ACC112 (cell line): ENCODE measurements around the gene ARHGAP15.

ENCODE experiments used
- H2AFZ ChIP-seq: fragments of 200-600 bp; sonication (generic); one replicate; pipeline ENCODE4 v1.6.0; 2017; ENCODE audit warnings: antibody characterized with exemption, low read length; ENCODE audit not compliant: unreplicated experiment
- H3K27ac ChIP-seq: fragments of 200-600 bp; sonication (generic); 2 replicates; pipeline ENCODE4 v1.5.1; 2014; ENCODE audit warnings: low read depth, mild to moderate bottlenecking, antibody characterized with exemption, low read length, moderate library complexity
- H3K27me3 ChIP-seq: fragments of 200-600 bp; sonication (generic); 2 replicates; pipeline ENCODE4 v1.6.1; 2014; ENCODE audit warnings: mild to moderate bottlenecking, antibody characterized with exemption, low read length, moderate library complexity, mixed read lengths; ENCODE audit not compliant: insufficient read depth
- H3K36me3 ChIP-seq: fragments of 200-600 bp; sonication (generic); 2 replicates; pipeline ENCODE4 v1.6.1; 2016; ENCODE audit warnings: mild to moderate bottlenecking, antibody characterized with exemption, low read length, moderate library complexity, mixed read lengths; ENCODE audit not compliant: insufficient read depth
- H3K4me1 ChIP-seq: fragments of 200-600 bp; sonication (generic); one replicate; pipeline ENCODE4 v1.6.1; 2016; ENCODE audit warnings: low read length, mixed read lengths; ENCODE audit not compliant: insufficient read depth, unreplicated experiment, control insufficient read depth
- H3K4me3 ChIP-seq: fragments of 200-600 bp; sonication (generic); 2 replicates; pipeline ENCODE4 v1.5.1; 2014; ENCODE audit warnings: mild to moderate bottlenecking, low read depth, low read length
- H3K79me2 ChIP-seq: fragments of 200-600 bp; sonication (generic); one replicate; pipeline ENCODE4 v1.6.0; 2016; ENCODE audit warnings: low read length; ENCODE audit not compliant: control insufficient read depth, unreplicated experiment, insufficient read depth

ARHGAP15 gene

GRCh38 chr2:143572421-143572820 is 443.2 kb downstream of the ARHGAP15 start:
- no peak overlapping the region for H3K27ac ChIP-seq
- H2AFZ ChIP-seq = no peak overlapping the region
- no peaks in the 10 kb centered on the region for H3K79me2 ChIP-seq
- H3K36me3 ChIP-seq = no peaks in the 10 kb centered on the region
- H3K4me1 ChIP-seq = no peaks in the 10 kb centered on the region
- no peak overlapping the region for H3K4me3 ChIP-seq
- H3K27me3 ChIP-seq = peaks cover 6% of the 10 kb centered on the region; the same call in 1 of the 2 replicates

DNA sequence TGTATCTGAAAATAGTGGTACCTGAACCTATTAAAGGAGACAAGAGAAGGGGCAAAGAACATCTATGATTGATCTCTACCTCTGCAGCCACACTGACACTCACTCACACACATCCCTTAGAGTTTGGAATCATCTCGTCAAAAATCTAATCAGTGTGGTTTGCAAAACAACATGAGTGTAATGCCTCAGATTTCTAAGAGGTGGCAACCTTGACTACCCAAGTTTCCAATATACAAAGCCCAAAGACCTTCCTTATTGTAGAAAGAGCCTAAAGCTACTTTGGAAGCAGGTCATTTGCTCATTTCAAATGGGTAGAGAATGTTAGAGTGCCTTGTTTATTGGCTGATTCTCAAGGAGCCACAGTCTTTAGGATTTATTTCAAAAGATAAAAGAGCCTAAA is 444.9 kb downstream of the ARHGAP15 start:
- Histone ChIP-seq H3K36me3 (no peaks in the 10 kb centered on the region), H3K79me2 (no peaks in the 10 kb centered on the region)

DNA sequence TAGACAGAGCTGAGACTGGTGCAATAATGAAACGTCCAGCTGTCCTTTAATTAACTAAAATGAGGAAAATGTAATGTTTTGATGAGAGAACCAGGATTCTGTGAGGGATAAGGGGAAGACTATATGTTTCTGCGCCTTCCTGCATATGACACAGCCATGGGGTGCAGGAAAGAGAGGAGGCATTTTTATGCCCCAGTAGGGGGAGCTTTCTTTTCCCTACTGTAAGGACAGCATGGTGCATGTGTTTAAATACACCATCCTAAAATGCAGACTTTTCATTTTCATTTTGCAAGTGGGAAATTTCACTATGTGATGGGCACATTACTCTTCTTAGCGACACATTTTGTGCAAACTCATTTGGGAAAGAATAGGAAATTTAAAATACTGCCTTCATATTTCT is 446.1 kb downstream of the ARHGAP15 start:
- peaks cover 6% of the 10 kb centered on the region; the same call in 1 of the 2 replicates for H3K27me3 ChIP-seq
- no peaks in the 10 kb centered on the region for H3K79me2 ChIP-seq
- H2AFZ ChIP-seq = no peak overlapping the region
- no peaks in the 10 kb centered on the region for H3K36me3 ChIP-seq
- no peak overlapping the region for H3K27ac ChIP-seq
- no peaks in the 10 kb centered on the region for H3K4me1 ChIP-seq
- no peak overlapping the region for H3K4me3 ChIP-seq

More for the DNA sequence above, 444.9 kb downstream of the ARHGAP15 start:
- Histone ChIP-seq H3K27ac (no peak overlapping the region), H2AFZ (no peak overlapping the region), H3K4me1 (no peaks in the 10 kb centered on the region), H3K27me3 (peaks cover 6% of the 10 kb centered on the region; the same call in 1 of the 2 replicates), H3K4me3 (no peak overlapping the region)

- Histone ChIP-seq H3K27ac (no peak overlapping the region), H3K36me3 (no peaks in the 10 kb centered on the region), H3K27me3 (0 out of 2 replicates have a peak, but pooled peaks cover under 1% of the 10 kb centered on the region), H3K79me2 (no peaks in the 10 kb centered on the region), H2AFZ (no peak overlapping the region), H3K4me3 (no peak overlapping the region), H3K4me1 (no peaks in the 10 kb centered on the region)
Observed at GRCh38 chr2:143577489-143577888, 448.3 kb downstream of the ARHGAP15 start.

DNA sequence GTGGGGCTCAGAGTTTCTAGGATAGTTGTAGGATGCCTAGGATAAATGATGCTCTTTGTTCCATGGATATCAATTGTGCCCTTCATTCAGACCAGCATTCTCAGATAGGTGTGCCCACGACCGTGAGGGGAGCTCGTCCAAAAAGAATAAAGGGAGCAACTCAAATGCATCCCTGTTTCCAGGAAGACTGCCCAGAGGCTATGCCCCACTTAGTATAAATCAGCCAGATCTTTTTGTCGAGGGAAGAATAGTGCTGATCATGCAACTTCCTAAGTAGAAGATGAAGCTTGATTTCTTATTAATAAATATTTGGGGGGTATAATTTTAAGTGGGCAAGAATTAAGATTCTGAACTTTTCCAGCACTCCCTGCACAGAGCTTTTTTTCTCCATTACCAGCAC is 450.2 kb downstream of the ARHGAP15 start:
- no peak overlapping the region for H3K4me3 ChIP-seq
- no peaks in the 10 kb centered on the region for H3K36me3 ChIP-seq
- H2AFZ ChIP-seq = no peak overlapping the region

DNA sequence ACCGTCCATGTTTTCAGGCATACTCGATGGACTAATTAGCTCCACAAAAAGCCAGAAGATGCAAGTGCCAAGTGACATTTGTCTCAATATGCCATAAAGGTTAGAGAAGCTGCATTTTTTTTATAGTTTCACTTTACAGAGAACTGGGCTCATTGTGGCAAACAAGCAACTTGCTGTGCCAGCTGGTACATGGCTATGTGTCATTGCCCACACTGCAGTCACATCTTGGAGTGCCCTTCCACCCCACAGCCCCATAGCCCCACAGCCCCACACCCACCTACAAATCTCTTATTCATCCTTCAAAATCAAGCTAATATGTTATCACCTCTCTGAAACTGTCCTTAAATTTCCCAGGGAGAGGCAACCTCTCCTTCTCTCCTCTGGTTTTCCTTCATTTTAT is 451.9 kb downstream of the ARHGAP15 start:
- H2AFZ ChIP-seq = peak overlapping the region; percentile 6
- no peaks in the 10 kb centered on the region for H3K79me2 ChIP-seq
- no peaks in the 10 kb centered on the region for H3K4me1 ChIP-seq
- H3K27ac ChIP-seq = no peak overlapping the region
- no peak overlapping the region for H3K4me3 ChIP-seq
- H3K27me3 ChIP-seq = no peaks in the 10 kb centered on the region
- H3K36me3 ChIP-seq = no peaks in the 10 kb centered on the region

More for the DNA sequence above, 450.2 kb downstream of the ARHGAP15 start:
- Histone ChIP-seq H3K79me2 (no peaks in the 10 kb centered on the region), H3K27me3 (no peaks in the 10 kb centered on the region), H3K27ac (no peak overlapping the region), H3K4me1 (no peaks in the 10 kb centered on the region)

- Histone ChIP-seq H3K79me2 (no peaks in the 10 kb centered on the region), H2AFZ (no peak overlapping the region), H3K36me3 (no peaks in the 10 kb centered on the region), H3K4me3 (no peak overlapping the region), H3K4me1 (no peaks in the 10 kb centered on the region), H3K27me3 (no peaks in the 10 kb centered on the region), H3K27ac (no peak overlapping the region)
Observed at GRCh38 chr2:143582046-143582747, 453.0 kb downstream of the ARHGAP15 start.

GRCh38 chr2:143584936-143585335 is 455.7 kb downstream of the ARHGAP15 start:
- Histone ChIP-seq H3K4me1 (no peaks in the 10 kb centered on the region), H3K79me2 (no peaks in the 10 kb centered on the region), H3K27me3 (no peaks in the 10 kb centered on the region), H2AFZ (no peak overlapping the region), H3K36me3 (no peaks in the 10 kb centered on the region), H3K27ac (no peak overlapping the region), H3K4me3 (no peak overlapping the region)

GRCh38 chr2:143586119-143586518 is 456.9 kb downstream of the ARHGAP15 start:
- Histone ChIP-seq H3K27ac (no peak overlapping the region), H3K27me3 (no peaks in the 10 kb centered on the region), H3K4me1 (no peaks in the 10 kb centered on the region), H3K79me2 (no peaks in the 10 kb centered on the region), H3K36me3 (no peaks in the 10 kb centered on the region), H2AFZ (no peak overlapping the region), H3K4me3 (no peak overlapping the region)

DNA sequence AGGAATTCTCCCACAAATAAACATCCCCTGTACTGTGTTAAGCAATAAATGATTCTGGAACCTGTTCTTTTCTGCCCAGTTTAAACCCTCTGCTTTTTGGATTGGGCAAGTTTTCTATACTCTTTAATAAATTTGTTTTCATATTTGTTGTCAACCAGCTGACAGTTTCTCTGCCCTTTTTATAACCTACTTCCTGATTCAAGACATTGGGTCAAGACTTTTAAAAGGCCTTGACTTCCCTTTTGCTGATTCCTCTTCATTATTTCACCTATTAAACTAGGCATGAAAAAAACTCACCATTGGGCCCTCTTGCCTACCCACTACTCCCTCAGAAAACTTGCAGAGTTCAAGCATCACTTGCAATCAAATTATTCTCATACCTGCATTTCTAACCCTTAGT is 459.5 kb downstream of the ARHGAP15 start:
- Histone ChIP-seq H3K36me3 (no peaks in the 10 kb centered on the region), H2AFZ (no peak overlapping the region), H3K4me1 (no peaks in the 10 kb centered on the region), H3K27ac (no peak overlapping the region), H3K4me3 (no peak overlapping the region), H3K79me2 (no peaks in the 10 kb centered on the region), H3K27me3 (no peaks in the 10 kb centered on the region)

- Histone ChIP-seq H3K36me3 (no peaks in the 10 kb centered on the region), H3K4me3 (no peak overlapping the region), H3K27me3 (no peaks in the 10 kb centered on the region), H3K27ac (no peak overlapping the region), H3K4me1 (no peaks in the 10 kb centered on the region), H2AFZ (no peak overlapping the region), H3K79me2 (no peaks in the 10 kb centered on the region)
Observed at GRCh38 chr2:143594161-143594560, 464.9 kb downstream of the ARHGAP15 start.
